SK-N-DZ (cell line): ENCODE results near the gene ECT2.
"Not testable (repeated sequence)": the region's sequence is repeated elsewhere in the genome, so short reads cannot be mapped to it uniquely, and the experiment has no call there.

Source experiments
- DNase-seq: peaks from one replicate; pipeline ENCODE4 v3.0.0-alpha.2; 2015; ENCODE audit warnings: low spot score

The ECT2 gene

DNA sequence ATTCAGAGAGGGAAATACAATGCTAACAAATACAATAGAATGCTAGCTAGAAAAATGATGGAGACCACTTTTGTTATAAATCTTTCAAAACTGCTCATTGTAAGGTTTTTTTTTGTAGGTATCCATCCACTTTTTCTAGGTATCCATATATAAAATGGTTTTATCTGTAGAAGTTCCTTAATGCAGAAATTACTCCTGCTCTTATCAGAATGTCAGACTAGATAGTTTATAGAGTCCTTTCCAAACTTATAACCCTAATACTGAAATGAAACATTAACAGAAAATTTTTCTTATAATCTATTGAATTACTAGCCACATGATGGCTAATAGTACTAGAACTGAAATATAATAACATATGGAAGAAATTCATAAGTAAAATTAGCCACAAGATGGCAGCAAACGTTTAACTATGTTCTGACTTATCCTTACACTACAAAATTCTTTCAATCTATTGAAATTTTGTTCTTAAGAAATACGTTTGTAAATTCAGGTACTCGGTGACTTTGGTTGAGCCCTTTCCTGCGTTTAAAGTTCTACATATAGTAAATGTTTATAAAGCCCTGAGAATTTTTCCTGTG, 58.5 kb downstream of the ECT2 start:
- peak; percentile 43 for DNase-seq

DNA sequence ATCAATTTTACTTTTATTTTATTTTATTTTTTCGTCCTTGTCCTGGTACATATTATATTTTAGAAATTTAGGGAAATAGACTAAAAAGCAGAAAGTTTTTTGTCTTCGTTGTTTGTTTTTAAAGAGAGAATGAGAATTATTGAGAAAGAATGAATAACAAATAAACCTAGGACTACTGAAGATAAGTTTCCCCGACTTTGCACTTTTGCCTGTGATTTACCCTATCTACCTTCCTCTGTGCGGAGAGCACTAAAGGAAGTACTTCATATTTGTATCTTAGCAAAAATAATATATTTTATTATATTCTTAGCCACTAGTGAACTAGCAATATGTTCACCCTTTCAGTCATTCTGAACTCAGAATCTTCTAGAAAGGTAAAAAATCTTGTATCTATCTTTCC, 60.6 kb downstream of the ECT2 start:
- DNase-seq: no peak

DNA sequence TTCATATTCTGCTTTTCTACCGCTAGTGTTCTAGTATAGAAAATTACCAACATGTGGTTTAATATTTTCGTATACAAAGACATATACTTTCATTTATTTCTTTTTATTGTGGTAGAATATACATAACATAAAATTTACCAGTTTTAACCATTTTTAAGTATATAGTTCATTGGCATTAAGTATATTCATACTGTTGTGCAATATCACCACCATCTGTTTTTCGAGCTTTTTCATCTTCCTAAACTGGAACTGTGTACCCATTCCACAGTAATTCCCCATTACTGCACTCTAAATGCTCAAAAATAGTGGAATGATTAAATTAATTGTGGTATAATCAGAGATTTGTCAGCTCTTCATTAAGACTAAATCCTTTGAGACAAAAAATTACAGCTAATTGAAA, 62.9 kb downstream of the ECT2 start:
- DNase-seq: no peak

DNA sequence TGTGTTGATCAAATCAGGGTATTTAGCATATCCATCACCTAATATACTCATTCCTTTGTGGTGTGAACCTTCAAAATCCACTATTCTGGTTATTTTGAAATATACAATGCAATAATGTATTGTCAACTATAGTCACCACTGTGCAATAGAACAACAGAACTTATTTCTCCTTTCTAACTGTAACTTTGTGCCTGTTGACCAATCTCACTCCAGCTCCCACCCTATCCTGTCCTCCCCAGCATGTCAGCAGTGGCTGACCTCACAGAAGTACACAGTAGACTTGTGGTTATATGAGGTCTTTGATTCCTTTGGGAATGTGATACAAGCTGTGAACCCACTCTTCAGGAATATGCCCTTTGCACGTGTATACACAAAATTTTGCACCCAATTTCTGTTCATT, 64.2 kb downstream of the ECT2 start:
- no peak for DNase-seq

DNA sequence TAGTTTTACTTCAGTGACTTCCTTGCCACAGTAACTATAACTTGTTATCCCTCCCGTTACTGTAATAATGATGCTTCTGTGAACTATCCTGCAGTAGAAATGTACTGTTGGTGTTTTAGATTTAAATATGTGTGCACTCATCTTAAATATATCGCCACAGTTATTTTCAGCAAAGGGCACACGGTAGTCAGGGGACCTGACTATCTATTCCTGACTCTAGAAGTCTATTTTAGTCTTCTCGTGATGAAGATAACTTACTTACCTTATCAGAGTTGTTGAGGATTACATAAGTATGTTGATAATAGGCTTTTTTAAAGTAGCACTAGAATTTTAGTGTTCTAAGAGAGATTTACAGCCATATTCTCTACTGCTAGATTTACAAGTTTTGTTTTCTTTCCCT, 65.3 kb downstream of the ECT2 start:
- DNase-seq: no peak

DNA sequence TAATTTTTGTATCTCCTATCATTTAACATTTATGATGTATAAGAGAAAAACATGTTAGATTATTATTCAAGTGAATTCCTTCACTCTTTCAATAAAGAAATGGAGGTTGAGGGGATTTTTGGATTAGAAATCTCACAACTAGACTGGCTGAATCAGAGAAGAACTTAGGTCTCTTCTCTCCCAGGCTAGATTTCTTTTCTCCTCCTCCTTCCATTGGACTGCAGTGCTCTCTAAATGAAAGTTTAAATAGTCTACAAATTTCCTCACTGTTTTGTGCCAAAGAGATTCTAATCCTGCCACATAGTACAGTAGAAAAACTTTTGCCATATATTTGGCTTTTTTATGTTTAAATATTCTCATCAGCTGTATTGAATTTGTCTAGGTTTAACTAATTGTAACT, 65.8 kb downstream of the ECT2 start:
- no peak for DNase-seq

DNA sequence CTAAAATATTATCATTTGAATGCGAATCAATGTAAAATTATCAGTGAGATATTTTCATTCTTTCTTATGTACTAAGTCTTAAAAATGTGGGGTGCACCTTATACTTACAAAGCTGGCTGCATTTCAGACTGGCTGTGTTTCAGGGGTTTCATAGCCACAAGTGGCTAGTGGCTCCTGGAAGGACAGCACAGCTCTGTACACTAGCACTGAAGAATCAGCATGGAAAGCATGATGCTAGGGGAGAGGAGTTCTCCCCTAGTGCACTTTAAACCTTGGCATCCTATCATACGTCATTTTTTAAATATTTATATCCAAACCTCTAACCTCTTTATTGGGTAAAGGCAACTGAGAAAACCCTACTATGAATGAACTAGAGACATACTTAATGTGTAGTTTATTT, 66.4 kb downstream of the ECT2 start:
- DNase-seq: no peak

DNA sequence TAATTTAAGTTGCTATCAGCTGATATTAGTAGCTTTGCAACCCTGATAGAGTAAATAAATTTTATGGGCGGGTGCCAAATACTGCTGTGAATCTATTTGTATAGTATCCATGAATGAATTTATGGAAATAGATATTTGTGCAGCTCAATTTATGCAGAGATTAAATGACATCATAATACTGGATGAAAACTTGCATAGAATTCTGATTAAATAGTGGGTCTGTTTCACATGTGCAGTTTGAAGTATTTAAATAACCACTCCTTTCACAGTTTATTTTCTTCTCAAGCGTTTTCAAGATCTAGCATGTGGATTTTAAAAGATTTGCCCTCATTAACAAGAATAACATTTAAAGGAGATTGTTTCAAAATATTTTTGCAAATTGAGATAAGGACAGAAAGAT, 70.0 kb downstream of the ECT2 start:
- DNase-seq: no peak

DNA sequence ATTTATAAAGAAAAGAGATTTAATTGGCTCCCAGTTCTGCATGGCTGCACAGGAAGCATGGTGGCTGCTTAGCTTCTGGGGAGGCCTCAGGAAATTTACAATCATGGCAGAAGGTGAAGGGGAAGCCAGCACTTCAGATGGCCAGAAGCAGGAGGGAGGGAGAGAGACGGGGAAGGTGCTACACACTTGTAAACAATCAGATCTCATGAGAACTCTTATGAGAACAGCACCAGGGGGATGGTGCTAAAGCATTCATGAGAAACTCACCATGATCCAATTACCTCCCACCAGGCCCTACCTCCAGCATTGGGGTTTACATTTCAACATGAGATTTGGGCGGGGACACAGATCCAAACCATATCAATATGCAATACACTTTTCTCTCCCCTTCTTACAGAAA, 73.7 kb downstream of the ECT2 start:
- DNase-seq: no peak

DNA sequence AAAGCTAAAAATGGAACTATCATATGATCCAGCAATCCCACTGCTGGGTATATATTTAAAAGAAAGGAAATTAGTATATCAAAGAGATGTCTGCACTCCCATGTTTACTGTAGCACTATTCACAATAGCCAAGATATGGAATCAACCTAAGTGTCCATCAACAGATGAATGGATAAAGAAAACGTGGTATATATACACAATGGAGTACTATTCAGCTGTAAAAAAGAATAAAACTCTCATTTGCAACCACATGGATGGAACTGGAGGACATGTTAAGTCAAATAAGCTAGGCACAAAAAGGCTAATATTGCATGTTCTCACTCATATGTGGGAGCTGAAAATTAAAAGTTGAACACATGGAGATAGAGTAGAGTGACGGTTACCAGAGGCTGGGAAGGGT, 76.7 kb downstream of the ECT2 start:
- DNase-seq: not testable (repeated sequence)

DNA sequence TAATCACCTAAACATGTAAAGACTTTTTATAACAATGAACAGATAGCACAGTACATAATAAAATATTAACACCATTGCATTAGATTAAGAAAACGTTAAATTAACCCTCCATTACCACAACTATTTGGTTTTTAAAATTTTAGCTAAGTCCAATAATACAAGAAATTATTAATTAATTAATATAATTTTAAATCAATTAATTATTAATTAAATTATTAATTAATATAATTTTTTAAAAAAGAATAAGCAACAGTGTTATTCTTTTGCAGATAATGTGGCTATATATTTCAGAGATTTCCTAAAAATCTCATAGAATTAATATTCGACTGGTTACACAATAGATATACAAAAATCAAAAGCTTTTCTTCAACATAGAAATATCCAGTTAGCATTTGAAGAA, 82.5 kb downstream of the ECT2 start:
- no peak for DNase-seq

DNA sequence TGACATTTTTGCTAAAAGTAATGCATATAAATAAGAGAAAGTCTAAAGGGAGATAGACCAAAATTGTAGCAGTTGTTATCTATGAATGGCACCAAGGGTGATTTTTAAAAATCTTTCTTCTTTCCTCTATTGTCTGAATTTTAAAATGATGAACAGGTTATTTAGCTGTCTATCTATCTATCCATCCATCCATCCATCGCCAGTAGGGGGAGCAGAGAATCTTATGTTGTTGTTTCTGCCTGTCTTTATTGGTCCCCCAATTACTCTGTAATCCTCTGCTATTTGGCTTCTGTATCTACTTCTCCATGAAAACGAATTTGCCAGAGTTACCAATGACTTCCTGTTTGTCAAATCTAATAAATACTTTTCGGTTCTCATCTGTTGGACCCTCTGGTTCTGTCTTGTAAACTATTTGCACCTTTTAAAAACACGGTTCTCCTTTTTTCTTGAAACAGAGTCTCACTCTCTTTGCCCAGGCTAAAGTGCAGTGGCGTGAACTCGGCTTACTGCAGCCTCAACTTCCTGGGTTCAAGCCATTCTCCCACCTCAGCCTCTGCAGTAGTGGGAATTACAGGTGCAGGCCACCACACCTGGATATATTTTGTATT, 86.0 kb downstream of the ECT2 start:
- peak; percentile 60 for DNase-seq

DNA sequence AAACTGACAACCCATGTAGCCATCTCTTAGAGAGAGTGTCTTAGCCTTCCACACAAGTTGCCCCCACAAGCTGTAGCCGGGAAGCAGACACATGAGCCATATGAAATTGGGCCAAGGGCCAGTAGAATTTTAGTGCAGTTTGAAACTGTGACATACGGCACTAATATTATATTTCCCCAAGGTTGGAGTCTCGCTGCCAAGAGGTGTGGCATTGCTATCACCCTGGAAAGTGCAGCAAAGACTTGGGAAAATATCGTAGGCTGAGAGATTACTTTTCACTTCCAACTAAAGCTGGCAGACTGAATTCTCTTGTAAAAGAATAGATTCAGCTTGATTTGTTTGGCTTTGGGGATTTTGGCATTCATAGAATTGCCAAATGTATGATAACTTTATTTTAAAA, 89.2 kb downstream of the ECT2 start:
- no peak for DNase-seq

DNA sequence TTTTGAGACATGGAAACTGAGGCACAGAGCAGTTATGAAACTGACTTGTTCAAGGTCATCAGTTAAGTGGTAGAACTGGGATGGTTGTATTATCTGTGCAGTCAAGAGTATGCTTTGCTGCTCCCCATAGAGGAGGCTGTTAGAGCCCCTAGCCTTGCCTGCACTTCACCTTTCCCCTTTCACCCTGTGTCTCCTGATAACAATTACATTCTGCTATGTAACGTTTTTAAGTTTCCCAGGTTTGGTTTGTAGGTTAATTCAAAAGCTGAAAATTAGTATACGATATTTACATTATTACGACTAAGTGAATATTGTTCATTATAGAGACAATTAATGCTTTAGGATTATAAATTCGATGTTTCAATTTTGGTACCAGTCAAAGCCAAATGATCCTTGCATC, 89.9 kb downstream of the ECT2 start:
- no peak for DNase-seq

DNA sequence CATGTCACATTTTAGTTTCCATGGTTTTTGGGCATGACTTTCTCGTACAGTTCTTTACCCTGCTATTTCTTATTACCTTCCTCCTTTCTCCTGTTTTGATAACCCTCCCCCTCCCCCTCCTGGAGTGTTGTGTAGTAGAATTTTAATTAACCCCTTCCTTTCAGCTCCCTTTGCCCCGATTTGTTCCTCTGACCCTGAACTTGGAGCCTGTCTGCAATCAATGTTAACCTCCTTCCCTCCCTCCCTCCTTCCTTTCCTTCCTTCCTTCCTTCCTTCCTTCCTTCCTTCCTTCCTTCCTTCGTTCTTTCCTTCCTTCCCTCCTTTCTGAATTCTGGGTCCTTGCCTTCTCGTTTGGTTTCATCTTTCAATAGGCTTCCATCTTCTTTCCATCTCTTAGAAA, 90.4 kb downstream of the ECT2 start:
- no peak for DNase-seq

DNA sequence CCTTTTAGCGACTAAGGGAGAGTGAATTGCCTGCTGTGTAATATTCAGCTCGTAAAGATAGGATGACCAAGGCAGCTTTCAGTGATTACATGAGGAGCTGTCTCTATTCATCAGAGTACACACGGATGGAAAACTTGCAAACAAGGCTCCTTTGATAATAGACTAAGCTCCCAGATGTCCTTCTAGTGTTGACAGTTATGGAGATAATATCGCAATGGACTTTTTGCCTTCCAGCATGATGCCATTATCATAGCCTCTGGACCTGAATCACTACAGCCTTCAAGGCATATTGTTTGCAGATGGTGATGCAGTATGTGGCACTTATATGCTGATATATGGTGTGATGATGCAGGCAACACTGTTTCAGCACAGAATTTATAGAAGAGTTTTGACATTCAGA, 93.9 kb downstream of the ECT2 start:
- DNase-seq: peak; percentile 96

DNA sequence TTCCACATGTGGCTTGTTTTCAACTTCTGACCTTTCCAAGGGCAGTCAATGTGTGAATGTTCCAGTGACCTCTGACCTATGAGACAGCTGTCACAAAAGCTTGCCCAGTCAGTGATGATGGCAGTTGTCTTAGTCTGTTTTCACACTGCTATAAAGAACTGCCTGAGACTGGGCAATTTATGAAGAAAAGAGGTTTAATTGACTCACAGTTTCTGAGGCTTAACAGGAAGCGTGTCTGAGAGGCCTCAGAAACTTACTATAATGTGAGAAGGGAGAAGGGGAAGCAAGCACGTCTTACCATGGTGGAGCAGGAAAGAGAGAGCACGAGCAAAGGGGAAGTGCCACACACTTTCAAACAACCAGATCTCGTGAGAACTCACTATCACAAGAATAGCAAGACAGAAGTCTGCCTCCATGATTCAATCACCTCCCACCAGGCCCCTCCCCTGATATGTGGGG, 95.6 kb downstream of the ECT2 start:
- DNase-seq: peak; percentile 61

DNA sequence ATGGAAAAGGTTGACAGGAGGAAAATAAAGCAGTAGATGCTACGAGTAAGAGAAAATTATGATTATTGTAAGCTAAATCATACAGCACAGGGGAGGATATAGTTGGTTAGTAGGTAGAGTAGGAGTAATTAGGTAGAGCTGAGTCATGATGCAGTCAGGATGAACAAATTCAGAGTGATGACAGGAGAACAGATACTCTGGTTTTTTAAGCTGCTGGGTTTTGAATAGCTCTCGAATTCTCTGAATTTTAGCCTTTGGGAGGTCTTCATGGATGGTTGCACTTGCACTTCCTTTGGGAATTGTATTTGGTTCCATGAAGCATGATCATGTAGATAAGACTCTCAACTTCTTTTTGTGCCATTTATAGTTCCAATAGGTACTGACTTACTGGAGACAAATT, 96.2 kb downstream of the ECT2 start:
- DNase-seq: peak; percentile 72

DNA sequence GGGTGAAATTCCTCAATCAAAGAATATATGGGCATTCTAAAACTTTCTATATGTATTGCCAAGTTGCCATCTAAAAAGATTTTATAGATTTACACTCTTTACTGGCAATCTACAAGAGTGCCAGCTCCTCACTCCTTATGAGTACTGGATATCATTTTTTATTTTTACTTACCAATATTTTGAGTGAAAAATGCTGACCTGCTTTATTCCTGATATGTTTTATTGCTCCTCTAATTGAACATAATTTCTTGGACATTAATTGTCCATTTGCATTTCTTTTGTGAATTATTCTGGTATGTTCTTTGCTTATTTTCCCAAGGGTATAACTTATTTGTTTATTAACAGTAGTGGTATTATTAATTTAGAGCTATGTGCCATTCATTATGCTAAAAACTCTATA, 96.8 kb downstream of the ECT2 start:
- no peak for DNase-seq

DNA sequence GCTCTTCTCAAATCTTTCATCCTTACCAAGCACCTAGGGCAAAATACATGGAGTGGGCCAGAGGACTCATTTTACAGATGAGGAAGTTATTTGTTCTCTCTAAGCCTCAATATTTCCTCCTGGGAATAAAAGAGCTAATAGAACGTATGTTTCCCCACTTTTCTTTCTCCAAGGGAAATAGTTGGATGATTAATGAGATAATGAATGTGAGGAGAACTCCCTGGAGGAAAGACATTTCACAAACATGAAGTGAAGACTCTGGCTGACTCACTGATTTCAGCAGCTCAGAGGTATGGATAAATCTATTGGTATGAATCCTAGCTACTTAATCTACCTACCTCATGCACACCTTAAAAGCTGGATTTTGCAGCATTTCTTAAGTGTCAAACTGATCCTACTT, 98.4 kb downstream of the ECT2 start:
- no peak for DNase-seq

DNA sequence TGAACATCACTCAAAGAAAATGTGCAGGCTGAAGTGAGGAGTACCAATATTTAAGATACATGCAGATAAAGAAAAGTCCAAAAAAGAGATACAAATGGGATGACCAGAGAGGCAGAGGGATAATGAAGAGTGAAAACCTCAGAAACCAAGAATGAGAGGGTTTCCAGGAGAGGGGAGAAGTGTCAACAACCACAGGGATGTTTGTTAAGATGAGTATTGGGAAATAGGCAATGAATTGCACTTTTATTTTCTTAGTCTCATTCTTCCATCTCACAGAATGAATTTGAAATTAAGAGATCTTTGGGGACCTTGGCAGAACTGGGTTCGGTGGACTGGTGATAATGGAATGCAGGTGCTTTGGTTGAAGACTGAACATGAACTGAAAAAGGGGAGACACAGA, 102.5 kb downstream of the ECT2 start:
- DNase-seq: no peak

DNA sequence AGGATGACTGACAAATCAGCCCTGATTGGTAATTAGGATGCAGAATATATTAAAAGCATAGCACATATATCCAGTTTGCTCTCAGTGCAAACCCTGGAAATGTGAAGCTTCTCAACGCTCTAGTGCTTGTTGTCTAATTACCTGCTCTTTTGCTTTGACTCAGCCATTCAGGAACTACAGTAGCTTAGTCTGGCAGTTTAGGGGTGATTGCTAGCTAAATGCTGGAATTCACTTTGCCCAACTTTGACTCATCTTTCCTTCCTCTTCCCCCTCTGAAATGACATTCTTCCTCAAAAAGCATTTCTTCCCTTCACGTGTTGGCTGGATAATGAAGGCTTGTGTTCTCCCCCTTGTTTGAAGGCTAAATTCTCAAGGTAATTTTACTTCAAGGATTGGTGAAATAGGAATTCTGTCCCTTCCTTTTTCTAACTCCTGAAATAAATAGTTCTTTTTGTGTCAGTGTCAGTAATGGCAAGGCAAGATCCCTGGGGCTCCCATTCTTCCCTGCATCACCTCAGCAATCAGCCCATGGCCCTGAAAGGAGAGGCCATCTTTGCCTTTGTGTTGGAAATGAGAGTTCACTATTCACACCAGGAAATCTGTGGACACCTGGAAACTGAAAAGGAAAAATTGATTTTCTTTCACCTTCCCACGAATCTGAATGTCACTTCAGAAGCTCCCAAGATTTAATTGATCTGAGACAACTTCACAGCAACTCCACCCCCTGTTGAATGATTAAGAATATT, 103.6 kb downstream of the ECT2 start:
- DNase-seq: no peak

DNA sequence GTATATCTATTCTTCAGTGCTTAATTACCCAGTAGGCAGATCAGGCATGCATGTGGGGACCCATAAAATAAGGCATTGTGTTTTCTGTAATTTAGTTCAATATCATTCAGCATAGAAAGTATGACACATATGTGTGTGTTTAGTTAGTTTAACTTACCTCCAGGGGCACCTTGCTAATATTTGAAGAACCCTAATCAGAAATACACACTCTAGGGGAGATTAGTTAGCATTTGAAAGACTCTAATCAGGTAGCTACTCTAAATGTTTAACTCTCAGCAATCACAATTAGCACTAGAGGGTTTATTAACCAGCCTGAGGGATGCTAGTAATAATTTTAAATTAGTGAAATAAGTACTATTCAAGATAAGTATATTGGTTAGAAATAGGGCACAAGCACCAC, 104.5 kb downstream of the ECT2 start:
- DNase-seq: no peak
